Natural killer cell (primary cell): ENCODE results near the gene HIVEP3. TPM values are rescaled to one million over a fixed set of nuclear protein-coding genes. Genes with fewer than 3 reads are reported as not detected.

Source experiments
- ATAC-seq, 3 donors: fragments of 150-1000 bp in 2 of 3; fragments of 200-7000 bp in 1 of 3; cut with Tn5 transposase; 1 replicate in 1 of 3; 2 replicates in 2 of 3; pipeline ENCODE4 v1.10.0; 2021; ENCODE audit warnings: mild to moderate bottlenecking in 2 of 3, moderate library complexity in 2 of 3
- DNase-seq, 2 donors: peaks; one replicate each; pipeline versions ENCODE4 v3.0.0 to v3.0.0-alpha.2; 2013 to 2021; ENCODE audit warnings: mixed read lengths in 1 of 2
- H3K27ac ChIP-seq: one replicate; pipeline ENCODE4 v1.5.1; 2013; ENCODE audit warnings: mild to moderate bottlenecking, low read length
- H3K27me3 ChIP-seq: one replicate; pipeline ENCODE4 v1.6.1; 2013; ENCODE audit warnings: low read length; ENCODE audit not compliant: control insufficient read depth, insufficient read depth
- H3K36me3 ChIP-seq: one replicate; pipeline ENCODE4 v1.6.1; 2013; ENCODE audit warnings: low read length; ENCODE audit not compliant: control insufficient read depth, insufficient read depth
- H3K4me1 ChIP-seq: one replicate; pipeline ENCODE4 v1.6.1; 2013; ENCODE audit warnings: low read length; ENCODE audit not compliant: control insufficient read depth, insufficient read depth
- H3K4me3 ChIP-seq: one replicate; pipeline ENCODE4 v1.5.1; 2013; ENCODE audit warnings: low read length
- H3K9me3 ChIP-seq: one replicate; pipeline ENCODE4 v1.6.1; 2013; ENCODE audit warnings: low read length; ENCODE audit not compliant: control insufficient read depth, insufficient read depth
- H3K27ac Mint-ChIP-seq, 2 donors: one replicate each; pipeline ENCODE4 v1.8.0; 2022; ENCODE audit warnings: mild to moderate bottlenecking in 2 of 2, mixed read lengths in 2 of 2, moderate library complexity in 1 of 2
- H3K27me3 Mint-ChIP-seq, 2 donors: one replicate each; pipeline ENCODE4 v1.8.0; 2022; ENCODE audit warnings: low read depth in 2 of 2, mixed read lengths in 2 of 2
- H3K36me3 Mint-ChIP-seq: one replicate; pipeline ENCODE4 v1.8.0; 2022; ENCODE audit warnings: mixed read lengths
- H3K4me1 Mint-ChIP-seq, 2 donors: one replicate each; pipeline ENCODE4 v1.8.0; 2022; ENCODE audit warnings: mixed read lengths in 2 of 2
- H3K4me3 Mint-ChIP-seq: one replicate; pipeline ENCODE4 v1.8.0; 2022; ENCODE audit warnings: mild to moderate bottlenecking, moderate library complexity, mixed read lengths
- H3K9me3 Mint-ChIP-seq, 2 donors: one replicate each; pipeline ENCODE4 v1.8.0; 2022; ENCODE audit warnings: mixed read lengths in 2 of 2
- WGBS: methylation state at CpG from one replicate; pipeline ENCODE4 v1.1.7; 2013; ENCODE audit warnings: missing lambda C conversion rate; ENCODE audit not compliant: insufficient coverage; 5-methylcytosine and 5-hydroxymethylcytosine counted together
- intact Hi-C: fragments of 100-400 bp; cut with micrococcal nuclease; formaldehyde crosslinking; loops from one replicate; pipeline ENCODE4 v1.14.2; 2022
- total RNA-seq, 4 donors: library from RNA; stranded (reverse); fragments of 120-200 nt in 1 of 4; gene quantifications; one replicate each; pipeline versions ENCODE4 v1.2.3 to v1.2.4, GENCODE V29; 2013 to 2022
- TF ChIP-seq, protein P1 (sequence below): fragments of 200-600 bp; IDR thresholded peaks from one replicate; pipeline ENCODE4 v1.8.0; 2022; ENCODE audit warnings: antibody characterized with exemption

The HIVEP3 gene
- total RNA-seq, 3 donors from 2014 or later (not counting 1 experiment from before 2014, with no cell fraction given): 26.2 to 35.2 (median 29.8) TPM

DNA sequence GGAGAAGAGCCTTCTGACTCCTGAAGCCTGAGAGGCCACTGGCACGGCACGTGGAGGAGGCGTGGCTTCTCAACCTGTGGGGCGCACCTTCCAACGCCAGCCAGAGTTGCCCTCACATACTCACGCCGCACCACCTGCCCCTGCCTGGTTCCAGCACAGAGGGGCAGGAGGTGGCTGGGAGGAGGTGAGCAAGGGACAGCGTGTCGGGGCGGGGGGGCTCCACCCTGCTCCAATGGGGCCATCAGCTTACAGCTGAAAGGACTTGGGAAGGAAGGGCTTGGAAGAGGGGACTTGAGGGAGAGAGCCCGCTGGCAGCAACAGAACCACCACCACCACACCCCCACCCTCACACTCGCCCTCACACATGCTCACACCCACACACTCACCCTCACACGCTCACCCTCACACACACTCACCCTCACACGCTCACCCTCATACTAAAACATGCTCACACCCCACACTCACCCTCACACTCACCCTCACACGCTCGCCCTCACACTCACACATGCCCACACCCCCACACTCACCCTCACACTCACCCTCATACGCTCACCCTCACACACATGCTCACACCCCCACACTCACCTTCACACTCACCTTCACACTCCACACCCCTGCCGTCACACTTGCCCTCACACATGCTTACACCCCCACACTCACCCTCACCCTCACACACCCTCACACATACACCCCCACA, 392.7 kb downstream of the HIVEP3 start:
- DNase-seq (no peak), ATAC-seq (peak in 2 of 3 donors; percentile 4 to 41)
- no peaks in the 10 kb centered on the region for H3K27me3 Mint-ChIP-seq
- peak overlapping the region; percentile 17 to 56 for H3K27ac Mint-ChIP-seq
- Histone ChIP-seq H3K4me1 (no peaks in the 10 kb centered on the region), H3K36me3 (peaks cover 3% of the 10 kb centered on the region), H3K27me3 (no peaks in the 10 kb centered on the region), H3K4me3 (no peak overlapping the region), H3K9me3 (peaks cover 10% of the 10 kb centered on the region), H3K27ac (no peak overlapping the region)
- H3K9me3 Mint-ChIP-seq: peaks cover 6 to 8% of the 10 kb centered on the region in 2 donors
- TF ChIP-seq, protein P1, sequence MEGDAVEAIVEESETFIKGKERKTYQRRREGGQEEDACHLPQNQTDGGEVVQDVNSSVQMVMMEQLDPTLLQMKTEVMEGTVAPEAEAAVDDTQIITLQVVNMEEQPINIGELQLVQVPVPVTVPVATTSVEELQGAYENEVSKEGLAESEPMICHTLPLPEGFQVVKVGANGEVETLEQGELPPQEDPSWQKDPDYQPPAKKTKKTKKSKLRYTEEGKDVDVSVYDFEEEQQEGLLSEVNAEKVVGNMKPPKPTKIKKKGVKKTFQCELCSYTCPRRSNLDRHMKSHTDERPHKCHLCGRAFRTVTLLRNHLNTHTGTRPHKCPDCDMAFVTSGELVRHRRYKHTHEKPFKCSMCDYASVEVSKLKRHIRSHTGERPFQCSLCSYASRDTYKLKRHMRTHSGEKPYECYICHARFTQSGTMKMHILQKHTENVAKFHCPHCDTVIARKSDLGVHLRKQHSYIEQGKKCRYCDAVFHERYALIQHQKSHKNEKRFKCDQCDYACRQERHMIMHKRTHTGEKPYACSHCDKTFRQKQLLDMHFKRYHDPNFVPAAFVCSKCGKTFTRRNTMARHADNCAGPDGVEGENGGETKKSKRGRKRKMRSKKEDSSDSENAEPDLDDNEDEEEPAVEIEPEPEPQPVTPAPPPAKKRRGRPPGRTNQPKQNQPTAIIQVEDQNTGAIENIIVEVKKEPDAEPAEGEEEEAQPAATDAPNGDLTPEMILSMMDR: no peak
- intact Hi-C loops: no loop called here
- peaks cover 1 to 20% of the 10 kb centered on the region in 2 donors for H3K4me1 Mint-ChIP-seq
- H3K36me3 Mint-ChIP-seq: no peaks in the 10 kb centered on the region
- WGBS: 95% methylated on average over 18 of the region's 18 CpGs
- no peak overlapping the region for H3K4me3 Mint-ChIP-seq

DNA sequence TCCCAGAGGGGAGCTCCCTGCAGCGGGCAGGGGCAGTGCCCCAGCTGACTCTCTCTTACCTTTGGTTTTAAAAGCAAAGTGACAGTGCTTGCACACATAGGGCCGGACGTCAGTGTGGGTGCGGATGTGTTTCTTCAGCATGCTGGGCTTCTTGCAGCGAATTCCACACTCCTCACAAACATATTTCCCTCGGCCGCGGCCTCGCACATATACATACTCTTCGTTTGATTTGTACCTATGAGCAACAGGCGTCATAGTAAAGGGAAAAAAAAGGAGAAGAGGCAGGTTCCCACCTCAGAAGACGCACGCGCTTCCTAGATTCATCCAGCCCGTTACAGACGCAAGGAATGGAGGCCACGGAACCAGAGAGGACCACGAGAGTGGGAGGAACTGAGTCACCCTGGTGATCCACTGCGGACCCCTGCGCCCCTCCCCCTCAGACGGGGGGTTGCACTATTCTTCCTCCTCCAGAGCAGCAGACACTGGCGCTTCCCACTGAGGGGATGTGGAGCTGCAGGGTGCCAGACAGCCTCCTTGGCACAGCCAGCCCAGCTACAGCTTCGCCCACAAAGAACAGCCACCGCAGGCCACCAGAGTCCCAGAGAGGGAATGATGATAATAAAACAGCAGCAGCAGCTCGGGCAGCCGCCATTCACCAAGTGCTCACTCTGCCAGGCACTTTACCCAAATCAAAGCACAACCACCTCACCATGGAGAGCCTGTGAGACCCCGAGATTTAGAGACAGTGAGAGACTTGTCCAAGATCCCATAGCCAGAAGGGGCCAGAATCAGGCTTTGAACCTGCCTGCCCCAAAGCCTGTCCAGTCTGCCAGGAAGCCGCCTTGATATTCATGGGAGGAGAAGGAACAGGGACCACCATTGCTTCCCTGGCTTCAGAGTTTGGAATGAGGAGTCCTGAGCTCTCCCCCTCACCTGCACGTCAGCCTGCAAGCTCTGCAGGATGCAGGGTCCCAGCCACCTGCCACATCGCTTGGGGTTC, 393.7 kb downstream of the HIVEP3 start:
- Histone ChIP-seq H3K27ac (no peak overlapping the region), H3K4me1 (no peaks in the 10 kb centered on the region), H3K4me3 (no peak overlapping the region), H3K36me3 (peaks cover 3% of the 10 kb centered on the region), H3K9me3 (peaks cover 10% of the 10 kb centered on the region), H3K27me3 (no peaks in the 10 kb centered on the region)
- TF ChIP-seq, protein P1: no peak
- no peaks in the 10 kb centered on the region for H3K27me3 Mint-ChIP-seq
- intact Hi-C loops: no loop called here
- H3K4me3 Mint-ChIP-seq: no peak overlapping the region
- peaks cover 6 to 8% of the 10 kb centered on the region in 2 donors for H3K9me3 Mint-ChIP-seq
- peaks cover 0 to 10% of the 10 kb centered on the region in 2 donors for H3K4me1 Mint-ChIP-seq
- H3K36me3 Mint-ChIP-seq: no peaks in the 10 kb centered on the region
- DNase-seq (no peak), ATAC-seq (no peak)
- H3K27ac Mint-ChIP-seq: no peak overlapping the region
- WGBS: 95% methylated on average over 30 of the region's 30 CpGs

GRCh38 chr1:41523949-41524675, 394.6 kb downstream of the HIVEP3 start:
- peaks cover 0 to 1% of the 10 kb centered on the region in 2 donors for H3K4me1 Mint-ChIP-seq
- TF ChIP-seq, protein P1: no peak
- Histone ChIP-seq H3K36me3 (peaks cover 3% of the 10 kb centered on the region), H3K27ac (no peak overlapping the region), H3K27me3 (no peaks in the 10 kb centered on the region), H3K4me1 (no peaks in the 10 kb centered on the region), H3K4me3 (no peak overlapping the region), H3K9me3 (peaks cover 10% of the 10 kb centered on the region)
- 95% methylated on average over 9 of the region's 9 CpGs for WGBS
- no peak overlapping the region for H3K4me3 Mint-ChIP-seq
- H3K9me3 Mint-ChIP-seq: peaks cover 0 to 5% of the 10 kb centered on the region in 2 donors
- intact Hi-C loops: no loop called here
- H3K36me3 Mint-ChIP-seq: no peaks in the 10 kb centered on the region
- DNase-seq (no peak), ATAC-seq (no peak)
- H3K27ac Mint-ChIP-seq: no peak overlapping the region
- no peaks in the 10 kb centered on the region for H3K27me3 Mint-ChIP-seq
